ENCODE data around the gene CCIN. TPM values are rescaled to one million over a fixed set of nuclear protein-coding genes. Genes with fewer than 3 reads are reported as not detected.

Gene CCIN
- total and polyA plus RNA-seq, 2 of the 4 experiments (the other 2 are of a cell fraction), result 0.80 to 1.1 TPM

GRCh38 chr9:36138901-36139300 lies 30.3 kb upstream of the CCIN start:
- ChIA-PET CTCF (no interaction called here), POLR2A (ENCODE audit: unreplicated experiment) (interaction anchor here (1.2 kb wide), 1 partner anchor 10 kb away, joined by 4 read pairs; no protein-coding TSS in a partner anchor)
- dilution Hi-C loops (cut with HindIII; ENCODE audit: low sequenced_read_pairs, unreplicated experiment) (no loop called here), in situ Hi-C loops (cut with MboI; ENCODE audit: low sequenced_read_pairs) (no loop called here), intact Hi-C loops (cut with micrococcal nuclease) (no loop called here)
- H3K27ac ChIP-seq (ENCODE audit: insufficient read depth, low read length), result no peak overlapping the region
- H4K91ac ChIP-seq (ENCODE audit: insufficient read depth, low read depth, low read length), result no peak overlapping the region
- H4K20me1 ChIP-seq (ENCODE audit: insufficient read depth, low read length), result peaks cover 49% of the 10 kb centered on the region
- ATAC-seq (ENCODE audit: low read depth), result no peak
- H4K5ac ChIP-seq (ENCODE audit: low read depth, low read length), result no peak overlapping the region
- H3K9ac ChIP-seq (ENCODE audit: low read depth, low read length), result no peak overlapping the region
- no peak overlapping the region; the same call in 1 of the 2 replicates for H3K4me2 ChIP-seq (ENCODE audit: low read depth, low read length)
- no peak overlapping the region; the same call in 1 of the 2 replicates for H3K23ac ChIP-seq (ENCODE audit: low read depth, low read length)
- H3K56ac ChIP-seq (ENCODE audit: extremely low read depth, insufficient read depth, low read length), result no peak overlapping the region
- peaks cover 40 to 70% of the 10 kb centered on the region in 2 experiments for H3K79me1 ChIP-seq (ENCODE audit: low read depth in 1 of 2, low read length in 2 of 2)
- no peak overlapping the region for H2AK5ac ChIP-seq (ENCODE audit: low read depth, low read length)
- no peak overlapping the region for H2BK20ac ChIP-seq (ENCODE audit: low read depth, low read length)
- H3K18ac ChIP-seq (ENCODE audit: low read depth, low read length), result no peak overlapping the region
- no peak overlapping the region for H3K14ac ChIP-seq (replicated peaks; ENCODE audit: low read depth, low read length)
- no peak overlapping the region for H2BK5ac ChIP-seq (ENCODE audit: low read depth, low read length, poor library complexity, severe bottlenecking)
- H2BK15ac ChIP-seq (ENCODE audit: low read depth, low read length), result no peak overlapping the region
- TF ChIP-seq CEBPB (IDR thresholded peaks at IDR 0.05; ENCODE audit: low read depth, low read length) (no peak), RFX5 (IDR thresholded peaks at IDR 0.05; ENCODE audit: low read depth, low read length) (no peak), USF2 (IDR thresholded peaks at IDR 0.05; ENCODE audit: low read depth, low read length) (no peak), MAZ (IDR thresholded peaks at IDR 0.05; ENCODE audit: borderline replicate concordance, low read depth, low read length) (no peak), CTCF (conservative IDR thresholded peaks at IDR 0.05; ENCODE audit: low read depth, low read length) (no peak), MXI1 (IDR thresholded peaks at IDR 0.05; ENCODE audit: borderline replicate concordance, low read depth, low read length) (no peak), RAD21 (IDR thresholded peaks at IDR 0.05; ENCODE audit: low read length) (no peak), POLR2A (IDR thresholded peaks at IDR 0.05; ENCODE audit: low read depth, low read length) (no peak), CHD1 (IDR thresholded peaks at IDR 0.05; ENCODE audit: low read depth, low read length) (no peak), BHLHE40 (IDR thresholded peaks at IDR 0.05; ENCODE audit: low read depth, low read length) (no peak), MAFK (IDR thresholded peaks at IDR 0.05; ENCODE audit: low read depth, low read length) (no peak), ELK1 (IDR thresholded peaks at IDR 0.05; ENCODE audit: borderline replicate concordance, low read depth, low read length) (no peak), SMC3 (IDR thresholded peaks at IDR 0.05; ENCODE audit: low read depth, low read length) (no peak), FOS (IDR thresholded peaks at IDR 0.05; ENCODE audit: low read depth, low read length) (no peak), RCOR1 (IDR thresholded peaks at IDR 0.05; ENCODE audit: insufficient replicate concordance, low read length) (no peak), NFE2L2 (IDR thresholded peaks at IDR 0.05; ENCODE audit: low read depth, low read length) (no peak)
- no peaks in the 10 kb centered on the region for H3K27me3 ChIP-seq (ENCODE audit: control insufficient read depth, insufficient read depth, low read length)
- H2AFZ ChIP-seq (replicated peaks; ENCODE audit: low read length, poor library complexity), result no peak overlapping the region
- peak overlapping the region; percentile 12 for H2AK9ac ChIP-seq (replicated peaks; ENCODE audit: low read depth, low read length, poor library complexity)
- WGBS, 2 experiments (ENCODE audit: extremely low coverage in 2 of 2, insufficient read length in 1 of 2), result 100% methylated on average over 4 of the region's 5 CpGs; no CpG with 5 or more reads in 1 of the 2 experiments
- no peak overlapping the region for H3K4ac ChIP-seq (ENCODE audit: low read depth, low read length)
- H4K8ac ChIP-seq (ENCODE audit: low read depth in 2 of 2, low read length in 2 of 2), result no peak overlapping the region
- no peak overlapping the region for H2BK120ac ChIP-seq (ENCODE audit: low read depth, low read length)
- DNase-seq, result no peak
- no peak overlapping the region for H3K4me3 ChIP-seq (ENCODE audit: insufficient read depth, low read depth, low read length)
- peaks cover 19% of the 10 kb centered on the region for H3K4me1 ChIP-seq (ENCODE audit: control insufficient read depth, insufficient read depth, low read length)
- H3K9me1 ChIP-seq (ENCODE audit: insufficient read depth, low read length), result peaks cover 15% of the 10 kb centered on the region
- peaks cover 21% of the 10 kb centered on the region; the same call in 1 of the 2 replicates for H3K36me3 ChIP-seq (ENCODE audit: control insufficient read depth, insufficient read depth, low read length)
- no TSS peak for BruUV-seq (replicated peaks)
- H3K9me3 ChIP-seq (ENCODE audit: control insufficient read depth, insufficient read depth, low read length), result no peaks in the 10 kb centered on the region
